Heart left ventricle (tissue), 13 donors: ENCODE results near the gene APCS.

ENCODE experiments used
- POLR2A ChIP-seq, 2 donors: fragments of 450-650 bp; IDR thresholded peaks; one replicate each; pipeline ENCODE4 v1.6.1; 2017; ENCODE audit warnings: antibody characterized with exemption in 2 of 2, mild to moderate bottlenecking in 2 of 2, moderate library complexity in 2 of 2
- TF ChIP-seq, protein P1 (sequence below), 12 donors: fragments of 200-600 bp; sonication (generic) in 4 of 12; IDR thresholded peaks; one replicate each; pipeline versions ENCODE4 v1.5.0 to v1.8.0; 2018 to 2022; ENCODE audit warnings: antibody characterized with exemption in 12 of 12, mild to moderate bottlenecking in 5 of 12
- donor health status: ischemic (EF 13 %, LVEDD 7.1; RV severe dilation, severe dysfunction).
- donor health status: DM: no; HTN: yes; CAD: no.
- donor health status: DM: no; HTN: no; CAD: no.
- donor health status: ischemic (EF 25% LVEDD 6.9; RV normal size, moderate dysfunction).
- donor health status: ischemic (EF 25% LVEDD 5.7; RV mildly dilated, moderate dysfunction).
- donor health status: ischemic (EF 35%, LVEDD 5.7; RV mildly dilated, moderate dysfunction).
- donor health status: nonischemic (EF 11% LVEDD 7.7; RV severe dilation, severe dysfunction).
- donor health status: DM: yes; HTN: yes; CAD: no.
- donor health status: PGD.
- donor health status: ischemic (EF 29% LVEDD 5.4; RV normal size, mild dysfunction).
- donor health status: nonischemic (EF 23%, LVEDD 6.1; RV moderate dilation, normal function).

DNA sequence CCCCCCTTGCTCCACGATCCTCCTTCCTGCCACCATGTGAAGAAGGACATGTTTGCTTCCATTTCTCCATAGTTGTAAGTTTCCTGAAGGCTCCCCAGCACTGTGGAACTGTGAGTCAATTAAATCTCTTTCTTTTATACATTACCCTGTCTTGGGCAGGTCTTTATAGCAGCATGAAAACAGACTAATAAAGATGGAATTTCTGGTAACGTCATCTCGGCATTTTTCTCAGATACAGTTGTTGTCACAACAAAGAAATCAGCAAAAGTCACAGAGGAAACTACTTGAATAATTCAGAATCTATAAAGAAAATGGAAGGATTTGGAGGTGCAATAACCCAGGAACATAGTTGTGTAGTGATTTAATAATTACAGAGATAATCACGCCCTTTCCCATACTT, 4.4 kb downstream of the APCS start:
- TF ChIP-seq, protein P1, sequence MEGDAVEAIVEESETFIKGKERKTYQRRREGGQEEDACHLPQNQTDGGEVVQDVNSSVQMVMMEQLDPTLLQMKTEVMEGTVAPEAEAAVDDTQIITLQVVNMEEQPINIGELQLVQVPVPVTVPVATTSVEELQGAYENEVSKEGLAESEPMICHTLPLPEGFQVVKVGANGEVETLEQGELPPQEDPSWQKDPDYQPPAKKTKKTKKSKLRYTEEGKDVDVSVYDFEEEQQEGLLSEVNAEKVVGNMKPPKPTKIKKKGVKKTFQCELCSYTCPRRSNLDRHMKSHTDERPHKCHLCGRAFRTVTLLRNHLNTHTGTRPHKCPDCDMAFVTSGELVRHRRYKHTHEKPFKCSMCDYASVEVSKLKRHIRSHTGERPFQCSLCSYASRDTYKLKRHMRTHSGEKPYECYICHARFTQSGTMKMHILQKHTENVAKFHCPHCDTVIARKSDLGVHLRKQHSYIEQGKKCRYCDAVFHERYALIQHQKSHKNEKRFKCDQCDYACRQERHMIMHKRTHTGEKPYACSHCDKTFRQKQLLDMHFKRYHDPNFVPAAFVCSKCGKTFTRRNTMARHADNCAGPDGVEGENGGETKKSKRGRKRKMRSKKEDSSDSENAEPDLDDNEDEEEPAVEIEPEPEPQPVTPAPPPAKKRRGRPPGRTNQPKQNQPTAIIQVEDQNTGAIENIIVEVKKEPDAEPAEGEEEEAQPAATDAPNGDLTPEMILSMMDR (IDR thresholded peaks at IDR 0.05), result no peak
- no peak for TF ChIP-seq POLR2A (IDR thresholded peaks at IDR 0.05)
